SK-N-SH treated with all-trans-retinoic acid at 6 μM for 48 hours (cell line): Measurements from ENCODE around the gene CTDSP1.

ENCODE experiments used
- ATAC-seq: fragments of 200-7000 bp; cut with Tn5 transposase; 3 replicates; pipeline ENCODE4 v1.9.1; 2020; ENCODE audit warnings: mild to moderate bottlenecking, moderate library complexity
- BACH2 ChIP-seq: fragments of 250-450 bp; sonication (Bioruptor Pico); IDR thresholded peaks from 2 replicates; pipeline ENCODE4 v1.9.0; 2021; ENCODE audit warnings: mild to moderate bottlenecking, borderline replicate concordance
- ESRRG ChIP-seq: fragments of 250-450 bp; sonication (Bioruptor Pico); IDR thresholded peaks from 2 replicates; pipeline ENCODE4 v1.6.1; 2021; ENCODE audit warnings: mild to moderate bottlenecking
- GLIS3 ChIP-seq: fragments of 250-450 bp; sonication (Bioruptor Pico); IDR thresholded peaks from 2 replicates; pipeline ENCODE4 v1.5.0; 2020; ENCODE audit warnings: mild to moderate bottlenecking, moderate library complexity
- ISL1 ChIP-seq: fragments of 250-450 bp; sonication (Bioruptor Pico); IDR thresholded peaks from 2 replicates; pipeline ENCODE4 v2.1.2; 2022; ENCODE audit warnings: mild to moderate bottlenecking, moderate library complexity
- OSR1 ChIP-seq: fragments of 250-450 bp; sonication (Bioruptor Pico); IDR thresholded peaks from 2 replicates; pipeline ENCODE4 v1.8.0; 2022; ENCODE audit warnings: moderate library complexity, mild to moderate bottlenecking, inconsistent platforms
- PPARA ChIP-seq: fragments of 250-450 bp; sonication (Bioruptor Pico); IDR thresholded peaks from 2 replicates; pipeline ENCODE4 v1.5.0; 2020; ENCODE audit warnings: mild to moderate bottlenecking, borderline replicate concordance
- RARB ChIP-seq: fragments of 250-450 bp; sonication (Bioruptor Pico); IDR thresholded peaks from 2 replicates; pipeline ENCODE4 v1.8.0; 2021; ENCODE audit warnings: mild to moderate bottlenecking, moderate library complexity
- SNAI2 ChIP-seq: fragments of 250-450 bp; sonication (Bioruptor Pico); IDR thresholded peaks from 2 replicates; pipeline ENCODE4 v1.5.0; 2020; ENCODE audit warnings: mild to moderate bottlenecking, moderate library complexity
- TCF4 ChIP-seq: fragments of 250-450 bp; sonication (Bioruptor Pico); IDR thresholded peaks from 2 replicates; pipeline ENCODE4 v1.8.0; 2021; ENCODE audit warnings: mild to moderate bottlenecking, moderate library complexity, borderline replicate concordance
- TOX ChIP-seq: fragments of 250-450 bp; sonication (Bioruptor Pico); IDR thresholded peaks from 2 replicates; pipeline ENCODE4 v1.8.0; 2021; ENCODE audit warnings: mild to moderate bottlenecking, moderate library complexity, borderline replicate concordance
- ZC3H10 ChIP-seq: fragments of 250-450 bp; sonication (Bioruptor Pico); IDR thresholded peaks from 2 replicates; pipeline ENCODE4 v1.5.1; 2021; ENCODE audit warnings: mild to moderate bottlenecking, moderate library complexity
- ZFP30 ChIP-seq: fragments of 450-650 bp; formaldehyde crosslinking; IDR thresholded peaks from 2 replicates; pipeline ENCODE4 v1.5.0; 2022; ENCODE audit warnings: mild to moderate bottlenecking, moderate library complexity
- ZNF565 ChIP-seq: fragments of 450-650 bp; formaldehyde crosslinking; conservative IDR thresholded peaks from 2 replicates; pipeline ENCODE4 v1.5.0; 2020; ENCODE audit warnings: low read depth, mild to moderate bottlenecking, moderate library complexity
- ZNF70 ChIP-seq: fragments of 450-650 bp; formaldehyde crosslinking; IDR thresholded peaks from 2 replicates; pipeline ENCODE4 v1.5.0; 2020; ENCODE audit warnings: mild to moderate bottlenecking, moderate library complexity
- ZNF8 ChIP-seq: fragments of 450-650 bp; formaldehyde crosslinking; IDR thresholded peaks from 2 replicates; pipeline ENCODE4 v1.5.0; 2020; ENCODE audit warnings: mild to moderate bottlenecking, moderate library complexity
- TF ChIP-seq, protein P1 (sequence below): fragments of 250-450 bp; sonication (Bioruptor Pico); IDR thresholded peaks from 2 replicates; pipeline ENCODE4 v1.5.0; 2020; ENCODE audit warnings: mild to moderate bottlenecking, moderate library complexity
- TF ChIP-seq, protein P2 (sequence below): fragments of 250-450 bp; sonication (Bioruptor Pico); IDR thresholded peaks from 2 replicates; pipeline ENCODE4 v1.5.1; 2020; ENCODE audit warnings: low read depth, mild to moderate bottlenecking, moderate library complexity
- TF ChIP-seq, protein P3 (sequence below): fragments of 250-450 bp; sonication (Bioruptor Pico); IDR thresholded peaks from 2 replicates; pipeline ENCODE4 v1.5.1; 2021; ENCODE audit warnings: mild to moderate bottlenecking, moderate library complexity
- TF ChIP-seq, protein P4 (sequence below): fragments of 250-450 bp; sonication (Bioruptor Pico); IDR thresholded peaks from 2 replicates; pipeline ENCODE4 v1.8.0; 2020; ENCODE audit warnings: mild to moderate bottlenecking, moderate library complexity, borderline replicate concordance

The CTDSP1 gene

DNA sequence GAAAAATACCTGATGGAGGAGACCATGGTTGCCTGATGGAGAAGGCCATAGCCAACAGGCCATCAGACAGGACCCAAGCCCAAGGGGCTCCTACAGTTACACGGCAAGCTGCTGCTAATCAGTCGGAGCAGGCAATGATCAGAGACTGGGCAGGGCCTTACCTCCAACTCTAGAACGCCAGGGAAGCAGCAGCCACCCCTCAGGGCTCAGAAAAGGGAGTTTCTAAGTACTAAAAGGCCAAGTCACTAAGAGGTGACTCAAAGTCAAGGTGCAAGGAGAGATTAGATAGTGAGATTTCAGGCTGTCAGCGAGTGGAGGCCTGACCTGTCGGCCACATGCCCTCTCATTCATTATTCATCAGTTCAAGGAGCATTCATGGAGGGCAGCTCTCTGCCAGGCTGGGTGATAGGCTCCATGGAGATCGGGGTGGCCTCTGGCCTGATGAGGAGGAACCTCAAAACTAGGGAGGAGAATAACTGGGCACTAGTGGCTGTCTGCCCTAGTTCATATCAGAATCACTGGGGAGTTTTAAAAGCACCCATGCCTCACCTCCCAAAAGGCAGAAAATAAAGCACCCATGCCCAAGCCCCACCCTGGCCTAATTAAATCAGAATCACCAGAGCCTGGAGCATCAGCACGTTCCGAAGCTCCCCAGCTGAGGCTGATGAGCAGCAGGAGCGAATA lies 22.9 kb downstream of the CTDSP1 start:
- TF ChIP-seq ZNF70 (CRISPR knock-in tag) (no peak), ZFP30 (no peak), ZNF565 (no peak), PPARA (no peak), OSR1 (CRISPR knock-in tag) (no peak)
- TF ChIP-seq, protein P1, sequence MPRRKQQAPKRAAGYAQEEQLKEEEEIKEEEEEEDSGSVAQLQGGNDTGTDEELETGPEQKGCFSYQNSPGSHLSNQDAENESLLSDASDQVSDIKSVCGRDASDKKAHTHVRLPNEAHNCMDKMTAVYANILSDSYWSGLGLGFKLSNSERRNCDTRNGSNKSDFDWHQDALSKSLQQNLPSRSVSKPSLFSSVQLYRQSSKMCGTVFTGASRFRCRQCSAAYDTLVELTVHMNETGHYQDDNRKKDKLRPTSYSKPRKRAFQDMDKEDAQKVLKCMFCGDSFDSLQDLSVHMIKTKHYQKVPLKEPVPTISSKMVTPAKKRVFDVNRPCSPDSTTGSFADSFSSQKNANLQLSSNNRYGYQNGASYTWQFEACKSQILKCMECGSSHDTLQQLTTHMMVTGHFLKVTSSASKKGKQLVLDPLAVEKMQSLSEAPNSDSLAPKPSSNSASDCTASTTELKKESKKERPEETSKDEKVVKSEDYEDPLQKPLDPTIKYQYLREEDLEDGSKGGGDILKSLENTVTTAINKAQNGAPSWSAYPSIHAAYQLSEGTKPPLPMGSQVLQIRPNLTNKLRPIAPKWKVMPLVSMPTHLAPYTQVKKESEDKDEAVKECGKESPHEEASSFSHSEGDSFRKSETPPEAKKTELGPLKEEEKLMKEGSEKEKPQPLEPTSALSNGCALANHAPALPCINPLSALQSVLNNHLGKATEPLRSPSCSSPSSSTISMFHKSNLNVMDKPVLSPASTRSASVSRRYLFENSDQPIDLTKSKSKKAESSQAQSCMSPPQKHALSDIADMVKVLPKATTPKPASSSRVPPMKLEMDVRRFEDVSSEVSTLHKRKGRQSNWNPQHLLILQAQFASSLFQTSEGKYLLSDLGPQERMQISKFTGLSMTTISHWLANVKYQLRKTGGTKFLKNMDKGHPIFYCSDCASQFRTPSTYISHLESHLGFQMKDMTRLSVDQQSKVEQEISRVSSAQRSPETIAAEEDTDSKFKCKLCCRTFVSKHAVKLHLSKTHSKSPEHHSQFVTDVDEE (CRISPR knock-in tag): no peak
- TF ChIP-seq, all 23 proteins: peak for 0
- no peak for ATAC-seq

DNA sequence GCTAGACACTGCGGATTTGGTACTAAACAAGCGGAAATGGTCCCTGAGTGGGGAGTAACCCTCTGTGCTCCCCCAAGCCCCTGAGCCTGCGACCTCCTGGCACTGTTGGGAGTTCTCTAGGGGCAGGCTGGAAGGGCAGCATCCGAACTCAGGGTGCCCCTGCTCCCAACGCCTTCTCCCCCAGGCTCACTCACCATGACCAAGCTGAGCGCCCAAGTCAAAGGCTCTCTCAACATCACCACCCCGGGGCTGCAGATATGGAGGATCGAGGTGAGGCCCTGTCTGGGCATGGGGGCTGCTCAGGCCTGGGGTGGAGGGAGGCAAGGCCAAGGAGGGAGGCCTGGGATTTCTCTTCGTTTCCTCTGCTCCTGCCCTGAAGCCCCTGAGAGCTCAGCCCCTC lies 23.9 kb downstream of the CTDSP1 start:
- no peak for ATAC-seq
- no peak for TF ChIP-seq BACH2 (CRISPR knock-in tag)
- TF ChIP-seq ESRRG (CRISPR knock-in tag): no peak
- TF ChIP-seq, protein P2, sequence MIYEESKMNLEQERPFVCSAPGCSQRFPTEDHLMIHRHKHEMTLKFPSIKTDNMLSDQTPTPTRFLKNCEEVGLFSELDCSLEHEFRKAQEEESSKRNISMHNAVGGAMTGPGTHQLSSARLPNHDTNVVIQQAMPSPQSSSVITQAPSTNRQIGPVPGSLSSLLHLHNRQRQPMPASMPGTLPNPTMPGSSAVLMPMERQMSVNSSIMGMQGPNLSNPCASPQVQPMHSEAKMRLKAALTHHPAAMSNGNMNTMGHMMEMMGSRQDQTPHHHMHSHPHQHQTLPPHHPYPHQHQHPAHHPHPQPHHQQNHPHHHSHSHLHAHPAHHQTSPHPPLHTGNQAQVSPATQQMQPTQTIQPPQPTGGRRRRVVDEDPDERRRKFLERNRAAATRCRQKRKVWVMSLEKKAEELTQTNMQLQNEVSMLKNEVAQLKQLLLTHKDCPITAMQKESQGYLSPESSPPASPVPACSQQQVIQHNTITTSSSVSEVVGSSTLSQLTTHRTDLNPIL (CRISPR knock-in tag): no peak
- TF ChIP-seq TCF4 (CRISPR knock-in tag): no peak
- TF ChIP-seq, protein P3, sequence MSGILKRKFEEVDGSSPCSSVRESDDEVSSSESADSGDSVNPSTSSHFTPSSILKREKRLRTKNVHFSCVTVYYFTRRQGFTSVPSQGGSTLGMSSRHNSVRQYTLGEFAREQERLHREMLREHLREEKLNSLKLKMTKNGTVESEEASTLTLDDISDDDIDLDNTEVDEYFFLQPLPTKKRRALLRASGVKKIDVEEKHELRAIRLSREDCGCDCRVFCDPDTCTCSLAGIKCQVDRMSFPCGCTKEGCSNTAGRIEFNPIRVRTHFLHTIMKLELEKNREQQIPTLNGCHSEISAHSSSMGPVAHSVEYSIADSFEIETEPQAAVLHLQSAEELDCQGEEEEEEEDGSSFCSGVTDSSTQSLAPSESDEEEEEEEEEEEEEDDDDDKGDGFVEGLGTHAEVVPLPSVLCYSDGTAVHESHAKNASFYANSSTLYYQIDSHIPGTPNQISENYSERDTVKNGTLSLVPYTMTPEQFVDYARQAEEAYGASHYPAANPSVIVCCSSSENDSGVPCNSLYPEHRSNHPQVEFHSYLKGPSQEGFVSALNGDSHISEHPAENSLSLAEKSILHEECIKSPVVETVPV (CRISPR knock-in tag): no peak
- TF ChIP-seq, protein P4, sequence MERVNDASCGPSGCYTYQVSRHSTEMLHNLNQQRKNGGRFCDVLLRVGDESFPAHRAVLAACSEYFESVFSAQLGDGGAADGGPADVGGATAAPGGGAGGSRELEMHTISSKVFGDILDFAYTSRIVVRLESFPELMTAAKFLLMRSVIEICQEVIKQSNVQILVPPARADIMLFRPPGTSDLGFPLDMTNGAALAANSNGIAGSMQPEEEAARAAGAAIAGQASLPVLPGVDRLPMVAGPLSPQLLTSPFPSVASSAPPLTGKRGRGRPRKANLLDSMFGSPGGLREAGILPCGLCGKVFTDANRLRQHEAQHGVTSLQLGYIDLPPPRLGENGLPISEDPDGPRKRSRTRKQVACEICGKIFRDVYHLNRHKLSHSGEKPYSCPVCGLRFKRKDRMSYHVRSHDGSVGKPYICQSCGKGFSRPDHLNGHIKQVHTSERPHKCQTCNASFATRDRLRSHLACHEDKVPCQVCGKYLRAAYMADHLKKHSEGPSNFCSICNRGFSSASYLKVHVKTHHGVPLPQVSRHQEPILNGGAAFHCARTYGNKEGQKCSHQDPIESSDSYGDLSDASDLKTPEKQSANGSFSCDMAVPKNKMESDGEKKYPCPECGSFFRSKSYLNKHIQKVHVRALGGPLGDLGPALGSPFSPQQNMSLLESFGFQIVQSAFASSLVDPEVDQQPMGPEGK (CRISPR knock-in tag): no peak
- no peak for TF ChIP-seq ISL1 (CRISPR knock-in tag)
- TF ChIP-seq ZC3H10 (CRISPR knock-in tag): no peak
- no peak for TF ChIP-seq PPARA
- no peak for TF ChIP-seq GLIS3 (CRISPR knock-in tag)

DNA sequence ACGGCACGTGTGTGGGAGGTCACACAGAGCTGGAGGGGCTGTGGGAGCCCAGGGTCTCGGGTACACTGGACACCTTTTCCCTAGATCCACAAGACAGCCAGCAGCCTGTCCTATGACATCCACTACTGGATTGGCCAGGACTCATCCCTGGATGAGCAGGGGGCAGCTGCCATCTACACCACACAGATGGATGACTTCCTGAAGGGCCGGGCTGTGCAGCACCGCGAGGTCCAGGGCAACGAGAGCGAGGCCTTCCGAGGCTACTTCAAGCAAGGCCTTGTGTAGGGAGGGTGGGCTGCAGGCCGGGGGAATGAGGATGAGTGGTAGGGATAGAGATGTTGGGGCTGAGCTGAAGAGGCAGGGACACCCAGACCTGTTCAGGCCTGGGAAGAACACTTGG lies 25.9 kb downstream of the CTDSP1 start:
- no peak for ATAC-seq
- TF ChIP-seq, protein P2 (CRISPR knock-in tag): no peak
- no peak for TF ChIP-seq GLIS3 (CRISPR knock-in tag)
- TF ChIP-seq, protein P3 (CRISPR knock-in tag): no peak
- no peak for TF ChIP-seq ZNF565
- no peak for TF ChIP-seq ESRRG (CRISPR knock-in tag)
- no peak for TF ChIP-seq TOX (CRISPR knock-in tag)
- TF ChIP-seq RARB: no peak
- no peak for TF ChIP-seq ZNF8 (CRISPR knock-in tag)
- TF ChIP-seq, protein P1 (CRISPR knock-in tag): no peak
- no peak for TF ChIP-seq ZC3H10 (CRISPR knock-in tag)
- no peak for TF ChIP-seq ZNF70 (CRISPR knock-in tag)
- no peak for TF ChIP-seq OSR1 (CRISPR knock-in tag)
- no peak for TF ChIP-seq SNAI2 (CRISPR knock-in tag)
- TF ChIP-seq BACH2 (CRISPR knock-in tag): no peak
